Activated CD4-positive, alpha-beta memory T cell treated with anti-CD3 and anti-CD28 coated beads for 36 hours (primary cell): ENCODE data around the gene RRP7A. TPM values are rescaled to one million over a fixed set of nuclear protein-coding genes. Genes with fewer than 3 reads are reported as not detected.
A peak's percentile ranks its signal among the peaks of the same experiment; 100 is the strongest.
"Not testable (repeated sequence)": the region's sequence is repeated elsewhere in the genome, so short reads cannot be mapped to it uniquely, and the experiment has no call there.

Experiments
- CTCF ChIA-PET: fragments of 350-600 bp; sonication (Branson Sonifier 250); formaldehyde crosslinking; loops from one replicate; lab custom pipeline; 2021; ENCODE audit warnings: antibody characterized with exemption, inconsistent platforms; lab: Charles Lee
- POLR2A ChIA-PET: fragments of 350-600 bp; sonication (Branson Sonifier 250); formaldehyde crosslinking; loops from one replicate; lab custom pipeline; 2021; ENCODE audit warnings: antibody characterized with exemption; lab: Charles Lee
- DNase-seq: peaks from one replicate; pipeline ENCODE4 v3.0.0-alpha.2; 2020
- H3K27ac Mint-ChIP-seq: one replicate; pipeline ENCODE4 v1.8.0; 2021; ENCODE audit warnings: mixed read lengths
- H3K27me3 Mint-ChIP-seq: one replicate; pipeline ENCODE4 v1.8.0; 2021; ENCODE audit warnings: mixed read lengths
- H3K36me3 Mint-ChIP-seq: one replicate; pipeline ENCODE4 v1.8.0; 2021; ENCODE audit warnings: mixed read lengths
- H3K4me1 Mint-ChIP-seq: one replicate; pipeline ENCODE4 v1.8.0; 2021; ENCODE audit warnings: low read depth, mixed read lengths
- H3K4me3 Mint-ChIP-seq: one replicate; pipeline ENCODE4 v1.8.0; 2021; ENCODE audit warnings: mild to moderate bottlenecking, mixed read lengths
- H3K9me3 Mint-ChIP-seq: one replicate; pipeline ENCODE4 v1.8.0; 2021; ENCODE audit warnings: mixed read lengths
- intact Hi-C: fragments of 100-400 bp; cut with micrococcal nuclease; formaldehyde crosslinking; loops from one replicate; pipeline ENCODE4 v1.15.1; 2023
- total RNA-seq, 2 experiments: library from RNA; stranded (reverse); gene quantifications; one replicate each; pipeline ENCODE4 v1.2.3, GENCODE V29; 2021

RRP7A gene
- total RNA-seq, 2 experiments from 2014 or later = 102 to 108 TPM

DNA sequence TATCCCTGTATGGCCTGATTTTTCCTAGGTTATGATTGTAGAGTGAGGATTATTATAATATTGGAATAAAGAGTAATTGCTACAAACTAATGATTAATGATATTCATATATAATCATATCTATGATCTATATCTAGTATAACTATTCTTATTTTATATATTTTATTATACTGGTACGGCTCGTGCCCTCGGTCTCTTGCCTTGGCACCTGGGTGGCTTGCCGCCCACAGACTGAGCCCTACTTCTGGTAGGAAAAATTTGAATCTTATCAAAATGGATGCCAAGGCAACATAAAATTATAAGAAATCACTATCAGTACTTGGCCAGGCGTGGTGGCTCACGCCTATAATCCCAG, 32.7 kb upstream of the RRP7A start:
- H3K27ac Mint-ChIP-seq, H3K36me3 Mint-ChIP-seq, DNase-seq, H3K9me3 Mint-ChIP-seq, H3K27me3 Mint-ChIP-seq, POLR2A ChIA-PET, H3K4me3 Mint-ChIP-seq: not testable (repeated sequence)
- peaks cover 11% of the 10 kb centered on the region for H3K4me1 Mint-ChIP-seq
- CTCF ChIA-PET = interaction anchor here (0.6 kb wide), 1 partner anchor 805 kb away, joined by 3 read pairs; no protein-coding TSS in a partner anchor
- intact Hi-C loops = loop anchor here (2.0 to 5.0 kb wide), 2 partner anchors 19 to 460 kb away; partner anchors contain the start of gene NDUFA6

DNA sequence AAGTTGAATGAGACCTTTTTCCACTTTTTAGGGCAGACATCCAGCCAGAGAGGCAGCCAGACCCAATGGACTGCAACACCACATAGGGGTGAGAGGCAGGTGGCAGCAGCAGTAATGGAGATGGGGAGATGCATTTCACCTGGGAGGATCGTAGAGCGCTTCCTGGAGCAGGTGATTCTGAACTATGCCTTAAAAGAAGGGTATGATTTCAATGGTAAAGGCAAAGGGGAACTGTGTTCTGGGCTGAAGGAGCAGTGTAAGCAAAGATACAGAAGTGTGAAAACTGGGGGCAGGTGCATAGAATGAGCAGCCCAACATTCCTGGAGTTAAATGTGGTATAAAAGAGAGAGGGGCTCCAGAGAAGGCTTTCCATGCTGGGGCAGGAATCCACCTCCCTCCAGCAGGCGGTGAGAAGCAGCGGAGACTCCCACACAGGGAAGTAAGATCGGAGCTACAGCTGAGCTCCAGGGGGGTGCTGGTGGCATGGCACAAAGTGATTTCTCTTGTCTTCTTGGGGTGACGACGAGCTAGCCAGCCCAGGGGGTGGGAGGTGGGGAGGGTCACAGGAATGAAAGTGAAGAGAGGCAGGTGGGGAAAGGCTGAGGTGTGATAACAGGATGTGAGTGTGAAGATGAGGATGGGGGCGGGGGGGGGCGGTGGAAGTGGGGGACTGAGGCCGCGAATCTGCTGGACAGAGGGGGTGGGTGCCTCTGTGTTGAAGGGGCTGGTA, 29.9 kb upstream of the RRP7A start:
- no peaks in the 10 kb centered on the region for H3K36me3 Mint-ChIP-seq
- no peak for DNase-seq
- no peak overlapping the region for H3K27ac Mint-ChIP-seq
- peaks cover 11% of the 10 kb centered on the region for H3K4me1 Mint-ChIP-seq
- CTCF ChIA-PET = interaction anchor here (0.9 kb wide), 1 partner anchor 13 kb away, joined by 4 read pairs; no protein-coding TSS in a partner anchor
- POLR2A ChIA-PET = no interaction called here
- H3K27me3 Mint-ChIP-seq = no peaks in the 10 kb centered on the region
- no peaks in the 10 kb centered on the region for H3K9me3 Mint-ChIP-seq
- intact Hi-C loops = loop anchor here (5.0 kb wide), 1 partner anchor 457 kb away; the partner anchor contains the start of gene NDUFA6
- no peak overlapping the region for H3K4me3 Mint-ChIP-seq

DNA sequence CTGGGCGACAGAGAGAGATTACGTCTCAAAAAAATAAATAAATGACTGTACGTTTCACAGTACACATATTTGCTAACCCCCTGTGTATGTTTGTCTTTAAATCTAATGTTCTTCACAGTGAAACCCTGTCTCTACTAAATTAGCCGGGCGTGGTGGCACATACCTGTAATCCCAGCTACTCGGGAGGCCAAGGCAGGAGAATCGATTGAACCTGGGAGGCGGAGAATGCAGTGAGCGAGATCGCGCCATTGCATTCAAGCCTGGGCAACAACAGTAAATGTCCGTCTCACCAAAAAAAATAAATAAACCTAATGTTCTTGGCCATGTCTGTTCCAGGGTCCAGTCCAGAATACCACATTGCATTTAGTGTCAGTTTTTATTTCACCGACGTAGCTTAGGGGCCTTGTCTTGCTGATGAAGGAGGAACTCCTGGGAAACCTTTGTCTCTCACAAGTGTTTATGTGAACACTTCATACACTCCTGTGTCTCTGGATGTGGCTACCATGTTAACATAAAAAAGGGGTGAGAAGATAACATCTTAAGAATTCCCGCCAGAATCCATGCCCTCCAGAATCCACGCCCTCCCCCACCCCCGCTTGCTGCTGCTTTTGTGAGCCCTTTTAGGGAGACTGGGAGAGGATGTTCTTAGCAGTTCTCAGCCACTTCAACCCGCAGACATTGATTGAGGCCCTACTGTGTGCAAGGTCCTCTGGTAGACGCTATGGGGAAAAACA, 29.2 kb upstream of the RRP7A start:
- ChIA-PET POLR2A (no interaction called here), CTCF (no interaction called here)
- Mint-ChIP-seq H3K27ac (no peak overlapping the region), H3K4me3 (no peak overlapping the region), H3K9me3 (no peaks in the 10 kb centered on the region), H3K4me1 (peaks cover 8% of the 10 kb centered on the region), H3K27me3 (no peaks in the 10 kb centered on the region), H3K36me3 (no peaks in the 10 kb centered on the region)
- DNase-seq = no peak
- intact Hi-C loops = no loop called here

DNA sequence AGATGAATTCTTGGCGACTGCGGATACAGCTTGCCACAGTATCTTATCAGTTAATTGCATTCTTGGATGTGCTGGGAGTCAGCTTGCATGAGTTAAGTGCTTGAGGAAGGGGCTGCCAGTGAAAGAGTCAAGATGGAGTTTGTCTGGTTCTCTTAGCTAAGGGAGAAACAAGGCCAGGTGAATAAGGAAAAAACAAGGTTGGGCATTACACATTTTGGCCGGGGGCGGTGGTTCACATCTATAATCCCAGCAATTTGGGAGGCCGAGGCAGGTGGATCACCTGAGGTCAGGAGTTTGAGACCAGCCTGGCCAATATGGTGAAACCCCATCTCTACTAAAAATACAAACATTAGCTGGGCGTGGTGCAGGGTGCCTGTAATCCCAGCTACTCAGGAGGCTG, 28.5 kb upstream of the RRP7A start:
- DNase-seq, H3K27me3 Mint-ChIP-seq, H3K36me3 Mint-ChIP-seq, CTCF ChIA-PET, POLR2A ChIA-PET, H3K9me3 Mint-ChIP-seq, H3K27ac Mint-ChIP-seq, H3K4me3 Mint-ChIP-seq, H3K4me1 Mint-ChIP-seq, intact Hi-C loops: not testable (repeated sequence)

DNA sequence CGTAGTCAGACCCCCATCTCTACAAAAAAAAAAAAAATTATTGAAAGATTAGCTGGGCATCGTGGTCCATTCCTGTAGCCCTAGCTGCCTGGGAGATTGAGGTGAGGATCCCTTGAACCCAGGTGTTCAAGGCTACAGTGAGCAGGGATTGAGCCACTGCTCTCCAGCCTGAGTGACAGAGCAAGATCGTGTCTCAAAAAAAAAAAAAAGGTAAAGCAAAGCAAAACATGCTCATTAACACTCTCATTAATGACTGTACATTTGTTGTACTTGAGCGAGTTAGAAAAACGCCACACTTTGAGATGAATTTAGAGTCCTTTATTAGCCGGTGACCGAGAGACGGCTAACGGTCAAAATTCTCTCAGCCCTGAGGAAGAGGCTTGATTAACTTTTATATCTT, 28.0 kb upstream of the RRP7A start:
- POLR2A ChIA-PET = no interaction called here

DNA sequence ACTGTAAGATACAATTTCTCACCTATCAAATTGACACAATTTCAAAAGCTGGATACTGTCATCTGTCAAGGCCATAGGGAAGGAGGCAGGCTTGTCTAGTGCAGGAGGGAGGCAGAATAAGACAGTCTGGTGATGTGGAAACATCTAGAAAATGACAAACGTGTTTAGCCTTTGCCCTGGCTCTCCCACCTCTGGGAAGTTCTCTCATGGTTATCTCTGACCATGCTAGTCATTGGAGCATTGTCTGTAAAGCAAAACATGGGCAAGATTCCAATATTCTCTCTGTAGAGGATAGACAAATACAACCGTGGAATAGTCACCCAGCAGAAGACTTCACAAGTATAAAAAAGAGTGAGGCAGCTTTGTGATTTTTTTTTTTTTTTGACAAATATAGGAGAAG, 25.1 kb upstream of the RRP7A start:
- no peak overlapping the region for H3K4me3 Mint-ChIP-seq
- no peak for DNase-seq
- H3K4me1 Mint-ChIP-seq = no peaks in the 10 kb centered on the region
- H3K27ac Mint-ChIP-seq = no peak overlapping the region
- H3K27me3 Mint-ChIP-seq = no peaks in the 10 kb centered on the region
- CTCF ChIA-PET = interaction anchor here (0.7 kb wide), 1 partner anchor 72 kb away, joined by 3 read pairs; no protein-coding TSS in a partner anchor
- POLR2A ChIA-PET = interaction anchor here (0.6 kb wide), 2 partner anchors 95 to 943 kb away, joined by 4 read pairs; no protein-coding TSS in a partner anchor
- no peaks in the 10 kb centered on the region for H3K9me3 Mint-ChIP-seq
- no peaks in the 10 kb centered on the region for H3K36me3 Mint-ChIP-seq
- intact Hi-C loops = no loop called here

More for the DNA sequence above, 28.0 kb upstream of the RRP7A start:
- Mint-ChIP-seq H3K4me1 (peaks cover 5% of the 10 kb centered on the region), H3K36me3 (no peaks in the 10 kb centered on the region), H3K27me3 (no peaks in the 10 kb centered on the region), H3K9me3 (no peaks in the 10 kb centered on the region), H3K27ac (no peak overlapping the region), H3K4me3 (no peak overlapping the region)
- CTCF ChIA-PET = no interaction called here
- intact Hi-C loops = no loop called here
- DNase-seq = no peak

DNA sequence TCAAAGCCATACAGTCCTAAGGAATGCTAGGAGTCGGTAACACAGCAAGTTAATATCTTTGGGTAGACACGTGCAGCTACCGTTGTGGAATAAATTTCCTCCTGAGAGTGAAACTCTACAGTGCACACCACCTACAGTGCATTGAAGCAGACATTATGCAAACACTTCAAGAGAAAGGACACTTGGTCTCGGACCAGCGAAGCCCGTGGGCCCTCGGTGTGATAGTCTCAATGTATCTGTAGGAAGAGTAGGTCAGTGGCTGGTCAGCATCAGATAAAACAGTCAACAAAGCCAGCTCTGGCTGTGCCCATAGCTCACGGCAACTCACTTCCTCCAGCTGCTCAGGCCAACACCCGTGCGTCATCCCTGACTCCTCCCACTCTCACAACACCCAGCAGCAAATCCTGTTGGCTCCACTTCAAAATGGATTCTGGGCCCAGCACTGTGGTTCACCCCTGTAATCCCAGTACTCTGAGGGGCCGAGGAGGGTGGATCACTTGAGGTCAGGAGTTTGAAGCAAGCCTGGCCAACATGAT, 19.7 kb upstream of the RRP7A start:
- intact Hi-C loops, H3K4me1 Mint-ChIP-seq, H3K36me3 Mint-ChIP-seq, H3K27me3 Mint-ChIP-seq, H3K27ac Mint-ChIP-seq, H3K4me3 Mint-ChIP-seq, H3K9me3 Mint-ChIP-seq, POLR2A ChIA-PET: not testable (repeated sequence)
- peak; percentile 20 for DNase-seq
- CTCF ChIA-PET = interaction anchor here (0.6 kb wide), 1 partner anchor 50 kb away, joined by 3 read pairs; no protein-coding TSS in a partner anchor

DNA sequence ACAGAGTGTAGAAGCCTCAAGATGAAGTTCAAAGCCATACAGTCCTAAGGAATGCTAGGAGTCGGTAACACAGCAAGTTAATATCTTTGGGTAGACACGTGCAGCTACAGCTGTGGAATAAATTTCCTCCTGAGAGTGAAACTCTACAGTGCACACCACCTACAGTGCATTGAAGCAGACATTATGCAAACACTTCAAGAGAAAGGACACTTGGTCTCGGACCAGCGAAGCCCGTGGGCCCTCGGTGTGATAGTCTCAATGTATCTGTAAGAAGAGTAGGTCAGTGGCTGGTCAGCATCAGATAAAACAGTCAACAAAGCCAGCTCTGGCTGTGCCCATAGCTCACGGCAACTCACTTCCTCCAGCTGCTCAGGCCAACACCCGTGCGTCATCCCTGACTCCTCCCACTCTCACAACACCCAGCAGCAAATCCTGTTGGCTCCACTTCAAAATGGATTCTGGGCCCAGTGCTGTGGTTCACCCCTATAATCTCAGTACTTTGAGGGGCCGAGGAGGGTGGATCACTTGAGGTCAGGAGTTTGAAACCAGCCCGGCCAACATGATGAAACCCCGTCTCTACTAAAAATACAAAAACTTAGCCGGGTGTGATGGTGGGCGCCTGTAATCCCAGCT, 17.7 kb upstream of the RRP7A start:
- H3K4me1 Mint-ChIP-seq = peaks cover 18% of the 10 kb centered on the region
- H3K27me3 Mint-ChIP-seq, H3K9me3 Mint-ChIP-seq, H3K4me3 Mint-ChIP-seq, H3K27ac Mint-ChIP-seq, POLR2A ChIA-PET, intact Hi-C loops, H3K36me3 Mint-ChIP-seq: not testable (repeated sequence)
- peak; percentile 27 for DNase-seq
- CTCF ChIA-PET = interaction anchor here (1.4 kb wide), 1 partner anchor 13 kb away, joined by 4 read pairs; no protein-coding TSS in a partner anchor

DNA sequence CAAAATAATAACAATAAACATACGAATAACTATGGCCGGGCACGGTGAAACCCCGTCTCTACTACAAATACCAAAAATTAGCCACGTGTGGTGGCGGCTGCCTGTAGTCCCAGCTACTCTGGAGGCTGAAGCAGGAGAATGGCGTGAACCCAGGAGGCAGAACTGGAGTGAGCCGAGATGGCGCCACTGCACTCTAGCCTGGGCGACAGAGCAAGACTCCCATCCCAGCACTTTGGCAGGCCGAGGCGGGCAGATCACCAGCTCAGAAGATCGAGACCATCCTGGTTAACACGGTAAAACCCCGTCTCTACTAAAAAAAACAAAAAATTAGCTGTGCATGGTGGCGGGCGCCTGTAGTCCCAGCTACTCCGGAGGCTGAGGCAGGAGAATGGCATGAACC, 17.0 kb upstream of the RRP7A start:
- H3K27ac Mint-ChIP-seq, H3K36me3 Mint-ChIP-seq, H3K4me3 Mint-ChIP-seq, DNase-seq, intact Hi-C loops, POLR2A ChIA-PET, H3K9me3 Mint-ChIP-seq, H3K27me3 Mint-ChIP-seq: not testable (repeated sequence)
- H3K4me1 Mint-ChIP-seq = peaks cover 18% of the 10 kb centered on the region
- CTCF ChIA-PET = interaction anchor here (1.4 kb wide), 1 partner anchor 14 kb away, joined by 4 read pairs; no protein-coding TSS in a partner anchor

DNA sequence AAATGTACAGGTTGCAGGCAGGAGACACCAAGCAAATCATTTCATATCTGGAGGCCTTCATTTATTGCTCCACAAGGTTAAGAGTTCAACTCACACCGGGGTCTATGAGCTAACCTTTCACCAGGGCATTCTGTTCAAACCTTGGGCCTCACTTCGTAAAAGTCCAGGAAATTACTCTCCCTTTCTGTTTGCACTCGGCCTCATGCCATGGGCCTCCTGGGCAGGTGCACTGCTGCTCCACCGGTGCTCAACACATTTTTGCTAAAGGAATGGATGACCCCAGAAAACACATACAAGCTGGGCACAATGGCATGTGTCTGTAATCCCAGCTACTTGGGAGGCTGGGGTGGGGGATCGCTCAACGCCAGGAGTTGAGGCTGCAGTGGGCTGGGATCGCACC, 16.6 kb upstream of the RRP7A start:
- CTCF ChIA-PET = interaction anchor here (1.4 kb wide), 1 partner anchor 14 kb away, joined by 4 read pairs; no protein-coding TSS in a partner anchor
- Mint-ChIP-seq H3K27ac (no peak overlapping the region), H3K4me1 (peaks cover 18% of the 10 kb centered on the region), H3K9me3 (no peaks in the 10 kb centered on the region), H3K36me3 (no peaks in the 10 kb centered on the region), H3K4me3 (no peak overlapping the region), H3K27me3 (no peaks in the 10 kb centered on the region)
- intact Hi-C loops = no loop called here
- POLR2A ChIA-PET = no interaction called here
- DNase-seq = no peak

DNA sequence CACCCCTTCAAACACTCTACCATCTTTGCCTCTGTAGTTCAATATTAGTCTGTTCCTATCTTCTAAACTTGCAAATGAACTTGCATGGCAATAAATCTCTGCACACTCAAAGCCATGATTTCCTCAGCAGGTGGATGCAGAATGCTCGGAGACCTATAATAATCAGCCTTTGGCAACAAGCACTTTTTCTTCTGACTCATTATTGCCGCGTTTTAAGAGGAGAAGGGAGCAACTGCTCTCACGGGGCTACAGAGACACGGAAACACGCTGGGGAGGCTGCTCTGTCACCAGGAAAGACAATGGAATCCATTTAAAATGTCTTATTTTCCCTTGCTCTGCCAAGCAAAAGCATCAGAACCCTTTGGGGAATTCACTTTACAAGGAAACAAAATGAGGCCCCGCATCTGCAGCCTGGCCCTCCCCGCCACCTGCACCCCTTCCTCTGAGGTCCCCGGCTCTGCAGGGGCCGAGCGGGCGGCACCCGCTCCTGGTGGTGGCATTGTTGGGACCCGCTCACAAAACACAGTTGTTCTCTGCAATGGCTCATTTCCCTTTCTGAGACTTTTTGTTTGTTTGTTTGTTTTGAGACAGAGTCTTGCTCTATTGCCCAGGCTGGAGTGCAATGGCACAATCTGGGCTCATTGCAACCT, 15.6 kb upstream of the RRP7A start:
- H3K4me1 Mint-ChIP-seq = peaks cover 18% of the 10 kb centered on the region
- H3K9me3 Mint-ChIP-seq, H3K27me3 Mint-ChIP-seq, CTCF ChIA-PET, intact Hi-C loops, H3K36me3 Mint-ChIP-seq, POLR2A ChIA-PET, DNase-seq, H3K27ac Mint-ChIP-seq, H3K4me3 Mint-ChIP-seq: not testable (repeated sequence)
